ENCODE results near the gene BAIAP2L1. TPM values are rescaled to one million over a fixed set of nuclear protein-coding genes. Genes with fewer than 3 reads are reported as not detected.
"Not testable (repeated sequence)": the region's sequence is repeated elsewhere in the genome, so short reads cannot be mapped to it uniquely, and the experiment has no call there.

BAIAP2L1 gene
- total RNA-seq, 1 experiment from 2014 or later, result 120 TPM

DNA sequence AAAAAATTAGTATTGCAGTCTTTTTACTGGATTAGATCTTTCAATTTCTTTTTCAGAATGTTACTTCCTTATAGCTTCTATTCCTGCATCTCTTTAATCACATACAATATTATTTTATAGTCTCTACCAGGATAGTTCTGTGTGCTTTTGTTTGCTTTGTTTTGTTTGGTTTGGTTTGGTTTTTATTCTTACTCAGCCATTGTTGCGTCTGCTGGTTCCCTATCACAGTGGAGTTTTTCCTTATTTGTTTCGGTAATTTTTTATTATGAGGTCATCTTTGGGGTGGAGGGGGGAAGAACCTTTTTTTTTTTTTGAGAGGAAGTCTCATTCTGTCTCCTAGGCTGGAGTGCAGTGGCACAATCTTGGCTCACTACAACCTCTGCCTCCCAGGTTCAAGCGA, 9.0 kb upstream of the BAIAP2L1 start:
- intact Hi-C loops (cut with micrococcal nuclease; ENCODE audit: unreplicated experiment) (no loop called here), in situ Hi-C loops (cut with HindIII; ENCODE audit: low pct_unique_long_range_greater_than_20kb, low sequenced_read_pairs) (no loop called here)
- CTCF ChIA-PET, result no interaction called here
- POLR2A ChIA-PET, result no interaction called here
- Histone ChIP-seq H3K4me1 (ENCODE audit: control insufficient read depth, insufficient read depth, low read length) (peaks cover 2% of the 10 kb centered on the region), H3K36me3 (ENCODE audit: control insufficient read depth, insufficient read depth, low read length) (no peaks in the 10 kb centered on the region), H3K27me3 (ENCODE audit: control insufficient read depth, insufficient read depth, low read length) (no peaks in the 10 kb centered on the region), H3K27ac (ENCODE audit: low read length) (no peak overlapping the region), H3K4me3 (ENCODE audit: low read depth in 2 of 2, low read length in 2 of 2) (no peak overlapping the region), H3K9me3 (ENCODE audit: control insufficient read depth, insufficient read depth, low read depth, low read length) (no peaks in the 10 kb centered on the region)
- no peak for ATAC-seq
- no peak for TF ChIP-seq TCF7L2 (IDR thresholded peaks at IDR 0.05; ENCODE audit: low read depth, low read length)
- no TSS peak for BruUV-seq (replicated peaks)
- DNase-seq (ENCODE audit: low read depth, low spot score), result no peak

DNA sequence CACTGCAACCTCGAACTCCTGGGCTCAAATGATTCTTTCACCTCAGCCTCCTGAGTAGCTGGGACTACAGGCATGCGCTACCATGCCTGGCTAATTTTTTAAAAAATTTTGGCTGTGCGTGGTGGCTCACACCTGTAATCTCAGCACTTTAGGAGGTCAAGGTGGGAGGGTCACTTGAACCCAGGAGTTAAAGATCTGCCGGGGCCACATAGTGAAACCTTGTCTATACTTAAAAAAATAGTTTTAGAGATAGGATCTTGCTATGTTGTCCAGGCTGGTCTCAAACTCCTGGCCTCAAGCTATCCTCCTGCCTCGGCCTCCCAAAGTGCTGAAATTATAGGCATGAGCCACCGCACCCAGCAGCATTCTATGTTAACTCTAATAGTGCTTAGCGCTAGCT, 7.3 kb upstream of the BAIAP2L1 start:
- in situ Hi-C loops (cut with HindIII; ENCODE audit: low pct_unique_long_range_greater_than_20kb, low sequenced_read_pairs); CTCF ChIA-PET; H3K27ac ChIP-seq (ENCODE audit: low read length); DNase-seq (ENCODE audit: low read depth, low spot score); POLR2A ChIA-PET; ATAC-seq; intact Hi-C loops (cut with micrococcal nuclease; ENCODE audit: unreplicated experiment); H3K36me3 ChIP-seq (ENCODE audit: control insufficient read depth, insufficient read depth, low read length); H3K4me1 ChIP-seq (ENCODE audit: control insufficient read depth, insufficient read depth, low read length); H3K9me3 ChIP-seq (ENCODE audit: control insufficient read depth, insufficient read depth, low read depth, low read length); BruUV-seq (replicated peaks); H3K4me3 ChIP-seq (ENCODE audit: low read depth in 2 of 2, low read length in 2 of 2); H3K27me3 ChIP-seq (ENCODE audit: control insufficient read depth, insufficient read depth, low read length): not testable (repeated sequence)

DNA sequence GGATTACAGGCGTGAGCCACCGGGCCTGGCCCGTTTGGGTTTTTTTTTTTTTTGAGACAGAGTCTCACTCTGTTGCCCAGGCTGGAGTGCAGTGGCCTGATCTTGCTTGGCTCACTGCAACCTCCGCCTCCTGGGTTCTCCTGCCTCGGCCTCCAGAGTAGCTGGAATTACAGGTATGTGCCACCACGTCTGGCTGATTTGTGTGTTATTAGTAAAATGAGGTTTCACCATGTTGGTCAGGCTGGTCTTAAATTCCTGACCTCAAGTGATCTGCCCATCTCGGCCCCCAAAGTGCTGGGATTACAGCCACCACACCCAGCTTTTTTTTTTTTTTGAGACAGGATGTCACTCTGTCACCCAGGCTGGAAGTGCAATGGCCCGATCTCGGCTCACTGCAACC, 5.9 kb upstream of the BAIAP2L1 start:
- H3K4me3 ChIP-seq (ENCODE audit: low read depth in 2 of 2, low read length in 2 of 2), result no peak overlapping the region
- DNase-seq (ENCODE audit: low read depth, low spot score) (no peak), ATAC-seq (no peak)
- POLR2A ChIA-PET, result no interaction called here
- no peaks in the 10 kb centered on the region for H3K27me3 ChIP-seq (ENCODE audit: control insufficient read depth, insufficient read depth, low read length)
- no peak for TF ChIP-seq SIN3A (IDR thresholded peaks at IDR 0.05; ENCODE audit: borderline replicate concordance, insufficient read depth, low read depth, low read length)
- TF ChIP-seq, protein P1, sequence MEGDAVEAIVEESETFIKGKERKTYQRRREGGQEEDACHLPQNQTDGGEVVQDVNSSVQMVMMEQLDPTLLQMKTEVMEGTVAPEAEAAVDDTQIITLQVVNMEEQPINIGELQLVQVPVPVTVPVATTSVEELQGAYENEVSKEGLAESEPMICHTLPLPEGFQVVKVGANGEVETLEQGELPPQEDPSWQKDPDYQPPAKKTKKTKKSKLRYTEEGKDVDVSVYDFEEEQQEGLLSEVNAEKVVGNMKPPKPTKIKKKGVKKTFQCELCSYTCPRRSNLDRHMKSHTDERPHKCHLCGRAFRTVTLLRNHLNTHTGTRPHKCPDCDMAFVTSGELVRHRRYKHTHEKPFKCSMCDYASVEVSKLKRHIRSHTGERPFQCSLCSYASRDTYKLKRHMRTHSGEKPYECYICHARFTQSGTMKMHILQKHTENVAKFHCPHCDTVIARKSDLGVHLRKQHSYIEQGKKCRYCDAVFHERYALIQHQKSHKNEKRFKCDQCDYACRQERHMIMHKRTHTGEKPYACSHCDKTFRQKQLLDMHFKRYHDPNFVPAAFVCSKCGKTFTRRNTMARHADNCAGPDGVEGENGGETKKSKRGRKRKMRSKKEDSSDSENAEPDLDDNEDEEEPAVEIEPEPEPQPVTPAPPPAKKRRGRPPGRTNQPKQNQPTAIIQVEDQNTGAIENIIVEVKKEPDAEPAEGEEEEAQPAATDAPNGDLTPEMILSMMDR (IDR thresholded peaks at IDR 0.05), result no peak
- no peak for TF ChIP-seq POLR2AphosphoS5 (IDR thresholded peaks at IDR 0.05; ENCODE audit: low read depth, low read length)
- TF ChIP-seq TCF7L2 (IDR thresholded peaks at IDR 0.05; ENCODE audit: low read depth, low read length), result no peak
- TF ChIP-seq, protein P2, sequence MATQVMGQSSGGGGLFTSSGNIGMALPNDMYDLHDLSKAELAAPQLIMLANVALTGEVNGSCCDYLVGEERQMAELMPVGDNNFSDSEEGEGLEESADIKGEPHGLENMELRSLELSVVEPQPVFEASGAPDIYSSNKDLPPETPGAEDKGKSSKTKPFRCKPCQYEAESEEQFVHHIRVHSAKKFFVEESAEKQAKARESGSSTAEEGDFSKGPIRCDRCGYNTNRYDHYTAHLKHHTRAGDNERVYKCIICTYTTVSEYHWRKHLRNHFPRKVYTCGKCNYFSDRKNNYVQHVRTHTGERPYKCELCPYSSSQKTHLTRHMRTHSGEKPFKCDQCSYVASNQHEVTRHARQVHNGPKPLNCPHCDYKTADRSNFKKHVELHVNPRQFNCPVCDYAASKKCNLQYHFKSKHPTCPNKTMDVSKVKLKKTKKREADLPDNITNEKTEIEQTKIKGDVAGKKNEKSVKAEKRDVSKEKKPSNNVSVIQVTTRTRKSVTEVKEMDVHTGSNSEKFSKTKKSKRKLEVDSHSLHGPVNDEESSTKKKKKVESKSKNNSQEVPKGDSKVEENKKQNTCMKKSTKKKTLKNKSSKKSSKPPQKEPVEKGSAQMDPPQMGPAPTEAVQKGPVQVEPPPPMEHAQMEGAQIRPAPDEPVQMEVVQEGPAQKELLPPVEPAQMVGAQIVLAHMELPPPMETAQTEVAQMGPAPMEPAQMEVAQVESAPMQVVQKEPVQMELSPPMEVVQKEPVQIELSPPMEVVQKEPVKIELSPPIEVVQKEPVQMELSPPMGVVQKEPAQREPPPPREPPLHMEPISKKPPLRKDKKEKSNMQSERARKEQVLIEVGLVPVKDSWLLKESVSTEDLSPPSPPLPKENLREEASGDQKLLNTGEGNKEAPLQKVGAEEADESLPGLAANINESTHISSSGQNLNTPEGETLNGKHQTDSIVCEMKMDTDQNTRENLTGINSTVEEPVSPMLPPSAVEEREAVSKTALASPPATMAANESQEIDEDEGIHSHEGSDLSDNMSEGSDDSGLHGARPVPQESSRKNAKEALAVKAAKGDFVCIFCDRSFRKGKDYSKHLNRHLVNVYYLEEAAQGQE (IDR thresholded peaks at IDR 0.05; ENCODE audit: insufficient read depth in 1 of 2, low read depth in 2 of 2, low read length in 1 of 2), result no peak
- CTCF ChIA-PET, result no interaction called here
- peaks cover 8% of the 10 kb centered on the region for H3K4me1 ChIP-seq (ENCODE audit: control insufficient read depth, insufficient read depth, low read length)
- no TSS peak for BruUV-seq (replicated peaks)
- intact Hi-C loops (cut with micrococcal nuclease; ENCODE audit: unreplicated experiment), result no loop called here
- H3K36me3 ChIP-seq (ENCODE audit: control insufficient read depth, insufficient read depth, low read length), result no peaks in the 10 kb centered on the region
- no peak overlapping the region for H3K27ac ChIP-seq (ENCODE audit: low read length)
- in situ Hi-C loops (cut with HindIII; ENCODE audit: low pct_unique_long_range_greater_than_20kb, low sequenced_read_pairs), result no loop called here
- H3K9me3 ChIP-seq (ENCODE audit: control insufficient read depth, insufficient read depth, low read depth, low read length), result no peaks in the 10 kb centered on the region

All from Panc1 (cell line).